Adrenal gland (tissue), 5 donors: ENCODE results near the gene ZNF683.

Experiments
- POLR2A ChIP-seq, 2 donors: fragments of 450-650 bp; IDR thresholded peaks; one replicate each; pipeline ENCODE4 v1.6.1; 2017; ENCODE audit warnings: antibody characterized with exemption in 2 of 2, mild to moderate bottlenecking in 2 of 2, moderate library complexity in 1 of 2
- TF ChIP-seq, protein P1 (sequence below), 6 experiments: fragments of 450-650 bp in 4 of 6; fragments of 200-600 bp in 2 of 6; sonication (generic) in 1 of 6; IDR thresholded peaks; 1 replicate in 5 of 6; 2 replicates in 1 of 6; pipeline versions ENCODE4 v1.5.1 to v1.8.0; 2016 to 2021; ENCODE audit warnings: antibody characterized with exemption in 6 of 6, mild to moderate bottlenecking in 2 of 6, moderate library complexity in 1 of 6
- donor health status: DM: no; HTN: no; CAD: no.

DNA sequence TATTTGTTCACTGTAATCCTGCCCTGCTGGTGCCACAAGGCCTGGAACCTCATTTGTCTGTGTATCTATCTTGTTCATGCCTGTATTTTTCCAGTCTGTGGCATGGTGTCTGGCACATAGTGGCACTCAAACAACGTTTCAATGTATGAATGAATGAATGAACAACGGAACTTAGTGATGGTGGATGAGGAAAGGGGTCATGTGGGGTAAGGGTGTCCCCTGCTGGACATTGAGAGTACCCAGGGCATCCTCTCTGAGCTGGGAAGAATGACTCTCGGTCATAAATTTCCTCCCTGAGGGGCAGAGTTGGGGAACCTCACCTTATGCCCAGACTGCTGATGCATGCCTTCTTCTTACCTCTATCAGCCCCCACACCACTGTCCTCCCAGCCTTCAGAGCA lies 18.9 kb upstream of the ZNF683 start:
- no peak for TF ChIP-seq POLR2A (IDR thresholded peaks at IDR 0.05)
- TF ChIP-seq, protein P1, sequence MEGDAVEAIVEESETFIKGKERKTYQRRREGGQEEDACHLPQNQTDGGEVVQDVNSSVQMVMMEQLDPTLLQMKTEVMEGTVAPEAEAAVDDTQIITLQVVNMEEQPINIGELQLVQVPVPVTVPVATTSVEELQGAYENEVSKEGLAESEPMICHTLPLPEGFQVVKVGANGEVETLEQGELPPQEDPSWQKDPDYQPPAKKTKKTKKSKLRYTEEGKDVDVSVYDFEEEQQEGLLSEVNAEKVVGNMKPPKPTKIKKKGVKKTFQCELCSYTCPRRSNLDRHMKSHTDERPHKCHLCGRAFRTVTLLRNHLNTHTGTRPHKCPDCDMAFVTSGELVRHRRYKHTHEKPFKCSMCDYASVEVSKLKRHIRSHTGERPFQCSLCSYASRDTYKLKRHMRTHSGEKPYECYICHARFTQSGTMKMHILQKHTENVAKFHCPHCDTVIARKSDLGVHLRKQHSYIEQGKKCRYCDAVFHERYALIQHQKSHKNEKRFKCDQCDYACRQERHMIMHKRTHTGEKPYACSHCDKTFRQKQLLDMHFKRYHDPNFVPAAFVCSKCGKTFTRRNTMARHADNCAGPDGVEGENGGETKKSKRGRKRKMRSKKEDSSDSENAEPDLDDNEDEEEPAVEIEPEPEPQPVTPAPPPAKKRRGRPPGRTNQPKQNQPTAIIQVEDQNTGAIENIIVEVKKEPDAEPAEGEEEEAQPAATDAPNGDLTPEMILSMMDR (IDR thresholded peaks at IDR 0.05): peak in 2 of 6 experiments; percentile 10 to 21
